ENCODE measurements around the gene BICD1.

- no peak for TF ChIP-seq POLR2A (IDR thresholded peaks at IDR 0.05; ENCODE audit: low read length)
- TF ChIP-seq GATA1 (IDR thresholded peaks at IDR 0.05; ENCODE audit: low read depth, low read length), result no peak
Observed at GRCh38 chr12:32305163-32305562, 198.5 kb downstream of the BICD1 start.

Data from erythroblast (primary cell).